ENCODE measurements around the gene UBA3. TPM values are rescaled to one million over a fixed set of nuclear protein-coding genes. Genes with fewer than 3 reads are reported as not detected.

Gene UBA3
- total RNA-seq (2022) (41.1 and 57.8 TPM in 2 replicates), Bru-seq, nascent RNA (percentile 90 among the genes with signal in this experiment), BruChase-seq, experiment 1, labeled RNA remaining after a 6-hour chase (percentile 93 among the genes with signal in this experiment), BruChase-seq, experiment 2, labeled RNA remaining after a 2-hour chase (percentile 96 among the genes with signal in this experiment)
- long read RNA-seq, transcript UBA3-202 (18 exons, 2,154 nt): major isoform, 55 of 87 reads
- long read RNA-seq, transcript UBA3-201 (17 exons, 2,112 nt): minor isoform, 13 of 87 reads
- long read RNA-seq, partial matches to known transcripts: 4 of 87 reads
- long read RNA-seq, other reads (novel, unspliced or antisense): 14 of 87 reads

DNA sequence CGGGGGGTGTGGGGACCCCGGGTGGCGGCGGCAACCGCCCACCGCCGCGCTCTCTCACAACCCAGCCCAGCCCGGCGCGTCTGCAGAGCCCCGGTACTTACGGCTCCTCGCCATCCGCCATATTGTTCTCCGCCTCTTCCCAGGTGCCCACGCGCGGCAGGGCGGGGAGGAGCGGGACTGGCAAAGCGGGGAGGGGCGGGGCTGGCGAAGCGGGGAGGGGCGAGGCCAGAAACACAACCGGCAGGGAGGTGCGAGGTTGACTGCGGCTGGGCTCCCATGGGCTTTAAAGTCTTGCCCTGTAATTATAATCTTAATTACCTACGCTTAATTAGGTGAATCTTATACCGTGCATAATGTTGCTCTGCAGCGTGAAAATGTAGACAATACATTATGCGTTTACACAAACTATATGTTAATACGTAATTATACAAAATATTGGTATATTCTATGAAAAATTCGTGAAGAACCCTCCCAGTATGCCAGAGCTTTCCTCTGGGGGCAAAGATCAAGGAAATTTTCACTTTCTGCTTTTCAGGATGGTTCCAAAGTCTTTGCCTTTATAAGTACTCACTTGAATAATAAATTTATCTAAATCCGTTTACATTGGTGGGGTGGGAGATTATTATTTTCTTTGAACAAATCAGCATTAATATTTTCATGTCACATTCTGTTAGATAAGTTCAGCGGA, at the start of gene UBA3:
Gene UBA3, minus strand, starts transcription at position 133 of the 688 bp plus-strand sequence. Its CDS starts 12 bp downstream, at position 121.
- H3K9me3 Mint-ChIP-seq (ENCODE audit: unreplicated experiment): no peaks in the 10 kb centered on the region
- POLR2A ChIA-PET: interaction anchor here (0.7 to 18.0 kb wide), 6 partner anchors 8 to 66 kb away, joined by 3 to 371 read pairs (median 34); partner anchors contain the start of genes EOGT and TMF1
- peak within 1 kb of the TSS; percentile 82 for H3K4me3 Mint-ChIP-seq (ENCODE audit: unreplicated experiment)
- peak within 1 kb of the TSS; percentile 85 for H3K27ac Mint-ChIP-seq (ENCODE audit: low read depth, unreplicated experiment)
- peaks cover 9% of the 10 kb centered on the region for H3K36me3 Mint-ChIP-seq (ENCODE audit: insufficient read depth, unreplicated experiment)
- CTCF ChIA-PET: interaction anchor here (0.7 to 1.9 kb wide), 4 partner anchors 9 to 226 kb away, joined by 3 to 7 read pairs (median 4); no protein-coding TSS in a partner anchor
- intact Hi-C loops (cut with micrococcal nuclease): loop anchor here (5.0 kb wide), 1 partner anchor 122 kb away; no protein-coding TSS in a partner anchor
- DNase-seq (ENCODE audit: unreplicated experiment): peak; percentile 89
- TF ChIP-seq, protein P1, sequence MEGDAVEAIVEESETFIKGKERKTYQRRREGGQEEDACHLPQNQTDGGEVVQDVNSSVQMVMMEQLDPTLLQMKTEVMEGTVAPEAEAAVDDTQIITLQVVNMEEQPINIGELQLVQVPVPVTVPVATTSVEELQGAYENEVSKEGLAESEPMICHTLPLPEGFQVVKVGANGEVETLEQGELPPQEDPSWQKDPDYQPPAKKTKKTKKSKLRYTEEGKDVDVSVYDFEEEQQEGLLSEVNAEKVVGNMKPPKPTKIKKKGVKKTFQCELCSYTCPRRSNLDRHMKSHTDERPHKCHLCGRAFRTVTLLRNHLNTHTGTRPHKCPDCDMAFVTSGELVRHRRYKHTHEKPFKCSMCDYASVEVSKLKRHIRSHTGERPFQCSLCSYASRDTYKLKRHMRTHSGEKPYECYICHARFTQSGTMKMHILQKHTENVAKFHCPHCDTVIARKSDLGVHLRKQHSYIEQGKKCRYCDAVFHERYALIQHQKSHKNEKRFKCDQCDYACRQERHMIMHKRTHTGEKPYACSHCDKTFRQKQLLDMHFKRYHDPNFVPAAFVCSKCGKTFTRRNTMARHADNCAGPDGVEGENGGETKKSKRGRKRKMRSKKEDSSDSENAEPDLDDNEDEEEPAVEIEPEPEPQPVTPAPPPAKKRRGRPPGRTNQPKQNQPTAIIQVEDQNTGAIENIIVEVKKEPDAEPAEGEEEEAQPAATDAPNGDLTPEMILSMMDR (IDR thresholded peaks at IDR 0.05; ENCODE audit: unreplicated experiment): no peak
- peaks cover 39% of the 10 kb centered on the region for H3K4me1 Mint-ChIP-seq (ENCODE audit: insufficient read depth, unreplicated experiment)
- no TSS peak for BruUV-seq (replicated peaks)
- no peaks in the 10 kb centered on the region for H3K27me3 Mint-ChIP-seq (ENCODE audit: insufficient read depth, unreplicated experiment)

DNA sequence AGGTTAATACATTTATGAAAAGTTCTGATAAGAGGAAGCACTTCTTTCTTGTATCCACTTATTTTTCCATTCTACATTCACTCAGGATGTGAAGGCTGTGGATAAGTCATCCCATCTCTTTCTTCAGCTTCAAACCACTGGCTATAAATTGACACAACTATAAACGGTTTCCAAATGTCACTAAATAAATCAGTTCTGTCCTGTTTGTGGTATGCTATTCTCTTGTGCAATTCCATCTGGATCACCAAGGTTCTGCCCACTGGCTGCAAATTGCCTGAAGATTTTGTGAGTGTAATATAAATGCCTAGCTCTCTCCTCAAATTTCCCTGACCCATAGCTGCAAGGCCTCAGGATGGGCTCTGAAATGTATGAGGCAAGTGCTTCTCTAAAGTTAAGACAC, 49.4 kb upstream of the UBA3 start:
- no TSS peak for BruUV-seq (replicated peaks)
- Mint-ChIP-seq H3K36me3 (ENCODE audit: insufficient read depth, unreplicated experiment) (no peaks in the 10 kb centered on the region), H3K27ac (ENCODE audit: low read depth, unreplicated experiment) (no peak overlapping the region), H3K9me3 (ENCODE audit: unreplicated experiment) (no peaks in the 10 kb centered on the region), H3K4me3 (ENCODE audit: unreplicated experiment) (no peak overlapping the region), H3K27me3 (ENCODE audit: insufficient read depth, unreplicated experiment) (no peaks in the 10 kb centered on the region), H3K4me1 (ENCODE audit: insufficient read depth, unreplicated experiment) (no peaks in the 10 kb centered on the region)
- no peak for DNase-seq (ENCODE audit: unreplicated experiment)
- intact Hi-C loops (cut with micrococcal nuclease): no loop called here
- TF ChIP-seq, protein P1 (IDR thresholded peaks at IDR 0.05; ENCODE audit: unreplicated experiment): no peak
- ChIA-PET CTCF (interaction anchor here (1.3 to 3.0 kb wide), 2 partner anchors 9 to 32 kb away, joined by 8 to 29 read pairs; no protein-coding TSS in a partner anchor), POLR2A (interaction anchor here (1.3 kb wide), 1 partner anchor 9 kb away, joined by 6 read pairs; no protein-coding TSS in a partner anchor)

DNA sequence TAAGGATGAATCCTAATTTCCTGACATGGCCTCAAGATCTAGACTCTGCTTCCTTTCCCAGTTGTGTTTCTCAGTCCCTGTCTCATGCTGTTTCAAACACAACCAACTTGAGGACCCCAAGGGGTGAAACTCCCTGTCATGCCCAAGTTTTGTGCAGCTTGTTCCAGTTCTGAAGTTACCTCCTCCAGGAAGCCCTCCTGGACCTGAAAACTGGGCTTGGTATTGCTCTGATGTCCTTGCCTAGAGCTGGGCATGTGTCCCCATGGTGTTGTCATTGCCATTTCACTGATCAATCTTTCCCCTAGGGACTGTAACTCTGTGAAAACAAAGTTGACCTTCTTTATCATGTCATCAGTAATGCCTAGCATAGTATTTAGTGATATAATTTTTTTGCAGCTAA, 48.3 kb upstream of the UBA3 start:
- POLR2A ChIA-PET: no interaction called here
- intact Hi-C loops (cut with micrococcal nuclease): no loop called here
- BruUV-seq (replicated peaks): no TSS peak
- no peak overlapping the region for H3K4me3 Mint-ChIP-seq (ENCODE audit: unreplicated experiment)
- H3K4me1 Mint-ChIP-seq (ENCODE audit: insufficient read depth, unreplicated experiment): no peaks in the 10 kb centered on the region
- H3K27me3 Mint-ChIP-seq (ENCODE audit: insufficient read depth, unreplicated experiment): no peaks in the 10 kb centered on the region
- TF ChIP-seq, protein P1 (IDR thresholded peaks at IDR 0.05; ENCODE audit: unreplicated experiment): no peak
- H3K36me3 Mint-ChIP-seq (ENCODE audit: insufficient read depth, unreplicated experiment): no peaks in the 10 kb centered on the region
- CTCF ChIA-PET: interaction anchor here (0.6 kb wide), 3 partner anchors 66 to 305 kb away, joined by 3 read pairs; no protein-coding TSS in a partner anchor
- no peaks in the 10 kb centered on the region for H3K9me3 Mint-ChIP-seq (ENCODE audit: unreplicated experiment)
- H3K27ac Mint-ChIP-seq (ENCODE audit: low read depth, unreplicated experiment): no peak overlapping the region
- DNase-seq (ENCODE audit: unreplicated experiment): no peak

DNA sequence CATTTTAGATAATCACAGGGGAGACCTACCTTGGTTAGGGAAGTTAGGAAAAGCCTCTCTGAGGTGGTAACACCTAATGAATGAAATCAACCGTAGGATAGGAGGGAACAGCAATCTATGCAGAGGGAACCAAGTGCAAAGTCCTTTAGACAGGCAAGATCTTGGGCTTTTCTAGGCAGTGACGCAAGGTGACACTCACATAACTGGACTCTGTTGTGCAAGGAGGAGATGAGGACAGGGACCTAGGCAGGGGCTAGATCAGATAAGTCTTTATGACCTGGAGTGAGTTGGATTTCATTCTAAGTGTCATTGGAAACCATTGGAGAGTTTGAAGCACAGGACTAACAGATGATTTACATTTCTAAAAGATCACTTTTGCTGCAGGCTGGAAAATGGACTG, 46.8 kb upstream of the UBA3 start:
- Mint-ChIP-seq H3K27me3 (ENCODE audit: insufficient read depth, unreplicated experiment) (no peaks in the 10 kb centered on the region), H3K36me3 (ENCODE audit: insufficient read depth, unreplicated experiment) (no peaks in the 10 kb centered on the region), H3K4me3 (ENCODE audit: unreplicated experiment) (no peak overlapping the region), H3K4me1 (ENCODE audit: insufficient read depth, unreplicated experiment) (no peaks in the 10 kb centered on the region), H3K9me3 (ENCODE audit: unreplicated experiment) (no peaks in the 10 kb centered on the region), H3K27ac (ENCODE audit: low read depth, unreplicated experiment) (no peak overlapping the region)
- TF ChIP-seq, protein P1 (IDR thresholded peaks at IDR 0.05; ENCODE audit: unreplicated experiment): no peak
- ChIA-PET POLR2A (no interaction called here), CTCF (interaction anchor here (0.6 to 2.2 kb wide), 3 partner anchors 28 to 158 kb away, joined by 3 to 13 read pairs (median 3); no protein-coding TSS in a partner anchor)
- intact Hi-C loops (cut with micrococcal nuclease): no loop called here
- DNase-seq (ENCODE audit: unreplicated experiment): no peak
- BruUV-seq (replicated peaks): no TSS peak

Measured in MCF 10A (cell line).